ENCODE measurements around the gene ZDHHC21. TPM values are rescaled to one million over a fixed set of nuclear protein-coding genes. Genes with fewer than 3 reads are reported as not detected.

ZDHHC21 gene
- total and polyA plus RNA-seq, 2 of the 8 experiments (the other 6 are each of a cell fraction or from before 2014, with no cell fraction given), result 1.9 to 6.0 TPM

GRCh38 chr9:14731294-14731981, 38.2 kb upstream of the ZDHHC21 start (continued):
- no peak for TF ChIP-seq CHD7 (IDR thresholded peaks at IDR 0.05; ENCODE audit: insufficient replicate concordance, low read length)
- TF ChIP-seq GABPA (IDR thresholded peaks at IDR 0.05; ENCODE audit: borderline replicate concordance, insufficient read depth, low read length), result no peak
- no peak for TF ChIP-seq EGR1 (IDR thresholded peaks at IDR 0.05; ENCODE audit: borderline replicate concordance, low read depth, low read length)
- no peak for TF ChIP-seq EP300 (IDR thresholded peaks at IDR 0.05; ENCODE audit: borderline replicate concordance in 1 of 2, low read depth in 2 of 2, low read length in 2 of 2)
- TF ChIP-seq HDAC6 (IDR thresholded peaks at IDR 0.05; ENCODE audit: low read depth, low read length), result no peak
- TF ChIP-seq RFX5 (IDR thresholded peaks at IDR 0.05; ENCODE audit: borderline replicate concordance, low read depth, low read length), result no peak
- TF ChIP-seq RAD21 (IDR thresholded peaks at IDR 0.05 in 1 of 2, conservative IDR thresholded peaks at IDR 0.05 in 1 of 2; ENCODE audit: low read depth in 2 of 2, low read length in 2 of 2), result no peak
- TF ChIP-seq SIN3A (conservative IDR thresholded peaks at IDR 0.05 in 1 of 2, IDR thresholded peaks at IDR 0.05 in 1 of 2; ENCODE audit: low read depth in 1 of 2, low read length in 2 of 2), result no peak
- TF ChIP-seq SUZ12 (IDR thresholded peaks at IDR 0.05; ENCODE audit: low read length), result no peak
